EL (cell line): Measurements from ENCODE around the gene INTS7.

Source experiments
- DNase-seq: peaks from one replicate; pipeline ENCODE4 v3.0.0-alpha.2; 2016

INTS7 gene

DNA sequence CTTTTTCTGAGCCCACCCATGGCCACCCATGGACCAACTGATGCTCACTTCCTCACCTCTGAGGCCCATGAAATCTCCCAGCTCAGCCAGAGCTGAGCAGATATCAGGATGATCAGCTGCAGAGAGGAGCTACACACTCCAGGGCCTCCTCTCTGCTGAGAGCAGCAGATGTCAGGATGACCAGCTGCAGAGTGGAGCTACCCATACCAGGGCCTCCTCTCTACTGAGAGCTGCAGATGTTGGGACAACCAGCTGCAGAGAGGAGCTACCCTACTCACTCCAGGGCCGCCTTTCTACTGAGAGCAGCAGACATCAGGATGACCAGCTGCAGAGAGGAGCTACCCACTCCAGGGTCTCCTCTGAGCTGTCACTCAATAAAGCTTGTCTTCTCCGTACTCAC lies 133.4 kb downstream of the INTS7 start:
- DNase-seq = no peak

- DNase-seq = no peak
These were observed 134.9 kb downstream of the INTS7 start for GRCh38 chr1:211900441-211900840.

DNA sequence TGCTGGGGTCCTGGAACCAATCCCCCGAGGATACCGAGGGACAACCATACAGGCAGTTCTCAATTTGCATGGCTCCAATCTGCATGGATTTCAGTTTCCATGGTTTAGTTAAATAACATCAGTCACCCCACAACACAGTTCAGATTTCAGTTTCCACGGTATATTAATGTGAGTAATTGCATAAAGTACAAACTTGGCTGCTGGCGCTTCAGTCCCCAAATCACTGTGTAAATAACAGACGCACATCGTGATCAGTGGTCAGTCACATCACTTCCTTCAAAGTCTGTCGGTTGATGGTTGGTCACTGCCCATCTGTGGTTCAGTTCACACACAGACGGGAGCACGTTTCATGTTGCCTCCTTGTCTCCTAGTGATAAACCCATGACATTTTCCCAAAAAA lies 138.4 kb downstream of the INTS7 start:
- no peak for DNase-seq

DNA sequence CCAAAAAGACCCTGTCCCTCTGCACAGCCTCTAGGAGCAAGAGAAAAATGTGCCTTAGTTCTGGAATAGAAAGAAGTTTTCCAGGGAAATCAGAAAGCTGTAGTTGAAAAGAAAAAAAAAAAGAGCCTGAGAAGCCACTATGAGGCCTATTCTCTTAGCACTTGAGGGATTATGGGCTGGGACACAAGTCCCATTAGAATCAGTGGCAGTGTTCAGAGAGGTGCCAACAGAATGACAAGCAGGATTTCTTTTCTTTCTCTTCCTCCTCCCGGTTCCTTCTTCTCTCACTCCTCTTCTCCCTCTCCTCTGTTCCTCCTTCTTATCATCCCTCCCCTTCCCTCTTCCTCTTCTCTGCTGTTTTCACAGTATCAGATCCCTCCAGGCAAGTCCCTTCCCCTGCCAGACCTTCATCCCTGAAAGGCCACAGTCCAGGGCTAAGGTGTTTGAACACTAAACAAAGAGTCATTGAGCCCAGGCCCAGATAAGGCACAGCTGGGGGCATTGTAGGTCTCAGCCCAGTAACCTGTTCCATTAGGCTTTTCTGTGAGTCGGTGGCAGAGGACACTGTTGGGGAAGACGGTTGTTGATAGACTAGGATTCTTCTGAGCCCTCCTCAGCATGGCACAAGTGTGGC lies 140.1 kb downstream of the INTS7 start:
- DNase-seq = no peak

DNA sequence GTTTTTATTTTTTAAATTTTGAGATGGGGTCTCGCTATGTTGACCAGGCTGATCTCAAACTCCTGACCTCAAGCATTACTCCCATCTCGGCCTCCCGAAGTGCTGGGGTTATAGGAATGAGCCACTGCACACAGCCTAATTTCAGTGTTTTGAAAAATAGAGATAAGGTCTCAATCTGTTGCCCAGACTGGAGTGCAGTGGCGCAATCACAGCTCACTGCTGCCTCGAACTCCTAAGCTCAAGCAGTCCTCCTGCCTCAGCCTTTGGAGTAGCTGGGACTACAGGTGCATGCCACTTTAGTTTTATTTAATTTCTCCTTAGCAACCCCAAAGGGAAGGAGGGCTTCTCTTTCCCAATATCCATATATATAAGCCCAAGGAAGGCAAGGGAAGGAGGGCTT lies 141.0 kb downstream of the INTS7 start:
- DNase-seq = no peak

- no peak for DNase-seq
These were observed 142.1 kb downstream of the INTS7 start for GRCh38 chr1:211893260-211893659.

GRCh38 chr1:211892577-211892976 lies 142.8 kb downstream of the INTS7 start:
- DNase-seq = no peak

DNA sequence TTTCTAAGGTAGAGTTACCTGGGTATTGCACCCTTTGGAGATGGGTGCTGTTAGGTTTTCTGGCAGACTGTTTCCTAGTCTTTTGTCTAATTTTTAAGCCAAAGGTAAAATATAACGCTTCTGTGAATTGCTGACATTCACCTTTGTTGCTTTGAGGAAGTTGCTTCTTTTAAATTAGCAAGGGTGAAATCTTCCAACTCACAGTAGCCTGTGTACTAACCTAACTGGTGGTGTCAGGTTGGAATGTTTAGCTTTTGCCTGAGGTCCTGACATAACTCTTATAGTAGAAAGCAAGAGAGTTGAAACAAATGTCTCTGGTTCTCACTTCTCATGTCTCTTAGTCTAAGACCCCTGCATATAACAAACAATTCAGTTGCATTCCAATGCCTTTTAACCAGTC lies 143.6 kb downstream of the INTS7 start:
- DNase-seq = no peak
